ENCODE results near the gene STAT5B. TPM values are rescaled to one million over a fixed set of nuclear protein-coding genes. Genes with fewer than 3 reads are reported as not detected.

The STAT5B gene
- total RNA-seq, 2 donors from 2014 or later, result 35.7 to 51.4 TPM

GRCh38 chr17:42230225-42230624 lies 46.0 kb downstream of the STAT5B start:
- no peak overlapping the region for H3K4me3 Mint-ChIP-seq
- no peak overlapping the region for H3K27ac Mint-ChIP-seq
- no peaks in the 10 kb centered on the region for H3K27me3 ChIP-seq (ENCODE audit: control insufficient read depth, insufficient read depth, low read length, poor library complexity, severe bottlenecking)
- peaks cover 11% of the 10 kb centered on the region for H3K36me3 ChIP-seq (ENCODE audit: control insufficient read depth, insufficient read depth, low read length)
- no peak overlapping the region for H3K27ac ChIP-seq (ENCODE audit: low read depth, low read length)
- no peak overlapping the region for H3K9ac ChIP-seq (ENCODE audit: extremely low read depth, low read length, poor library complexity, severe bottlenecking)
- H3K9me3 ChIP-seq (ENCODE audit: control insufficient read depth, low read length), result no peaks in the 10 kb centered on the region
- H3K27me3 Mint-ChIP-seq (ENCODE audit: insufficient read depth), result no peaks in the 10 kb centered on the region
- TF ChIP-seq CTCF (conservative IDR thresholded peaks at IDR 0.05), result no peak
- WGBS, 2 experiments (ENCODE audit: insufficient coverage in 1 of 2, insufficient read length in 1 of 2), result 97% methylated on average over 4 of the region's 5 CpGs
- H3K36me3 Mint-ChIP-seq (ENCODE audit: low read depth), result peaks cover 3% of the 10 kb centered on the region
- DNase-seq, result no peak
- H3K4me1 Mint-ChIP-seq, result peaks cover 2% of the 10 kb centered on the region
- H3K9me3 Mint-ChIP-seq, result no peaks in the 10 kb centered on the region
- H3K4me3 ChIP-seq (ENCODE audit: low read length), result no peak overlapping the region
- no peaks in the 10 kb centered on the region for H3K4me1 ChIP-seq (ENCODE audit: control insufficient read depth, insufficient read depth, low read length)

- H3K9me3 ChIP-seq (ENCODE audit: control insufficient read depth, low read length), result no peaks in the 10 kb centered on the region
- H3K9ac ChIP-seq (ENCODE audit: extremely low read depth, low read length, poor library complexity, severe bottlenecking), result no peak overlapping the region
- no peak overlapping the region for H3K4me3 ChIP-seq (ENCODE audit: low read length)
- H3K27me3 ChIP-seq (ENCODE audit: control insufficient read depth, insufficient read depth, low read length, poor library complexity, severe bottlenecking), result no peaks in the 10 kb centered on the region
- no peaks in the 10 kb centered on the region for H3K4me1 ChIP-seq (ENCODE audit: control insufficient read depth, insufficient read depth, low read length)
- no peak overlapping the region for H3K27ac ChIP-seq (ENCODE audit: low read depth, low read length)
- DNase-seq, result no peak
- Mint-ChIP-seq H3K36me3 (ENCODE audit: low read depth) (peaks cover 13% of the 10 kb centered on the region), H3K27me3 (ENCODE audit: insufficient read depth) (no peaks in the 10 kb centered on the region), H3K4me3 (no peak overlapping the region), H3K4me1 (no peaks in the 10 kb centered on the region), H3K9me3 (no peaks in the 10 kb centered on the region), H3K27ac (no peak overlapping the region)
- H3K36me3 ChIP-seq (ENCODE audit: control insufficient read depth, insufficient read depth, low read length), result peaks cover 27% of the 10 kb centered on the region
- 93 to 97% methylated on average over 8 to 11 of the region's 11 CpGs for WGBS, 2 experiments (ENCODE audit: insufficient coverage in 1 of 2, insufficient read length in 1 of 2)
- no peak for TF ChIP-seq CTCF (conservative IDR thresholded peaks at IDR 0.05)
These were observed 48.1 kb downstream of the STAT5B start for GRCh38 chr17:42227849-42228700.

- no peak overlapping the region for H3K27ac Mint-ChIP-seq
- peaks cover 30% of the 10 kb centered on the region for H3K36me3 ChIP-seq (ENCODE audit: control insufficient read depth, insufficient read depth, low read length)
- TF ChIP-seq CTCF (conservative IDR thresholded peaks at IDR 0.05), result no peak
- no peak overlapping the region for H3K9ac ChIP-seq (ENCODE audit: extremely low read depth, low read length, poor library complexity, severe bottlenecking)
- no peaks in the 10 kb centered on the region for H3K4me1 Mint-ChIP-seq
- no peaks in the 10 kb centered on the region for H3K27me3 Mint-ChIP-seq (ENCODE audit: insufficient read depth)
- no peaks in the 10 kb centered on the region for H3K27me3 ChIP-seq (ENCODE audit: control insufficient read depth, insufficient read depth, low read length, poor library complexity, severe bottlenecking)
- no peaks in the 10 kb centered on the region for H3K9me3 Mint-ChIP-seq
- H3K36me3 Mint-ChIP-seq (ENCODE audit: low read depth), result peaks cover 14% of the 10 kb centered on the region
- H3K4me3 Mint-ChIP-seq, result no peak overlapping the region
- no peak overlapping the region for H3K4me3 ChIP-seq (ENCODE audit: low read length)
- no peaks in the 10 kb centered on the region for H3K9me3 ChIP-seq (ENCODE audit: control insufficient read depth, low read length)
- 98% methylated on average over 5 of the region's 5 CpGs; no CpG with 5 or more reads in 1 of the 2 experiments for WGBS, 2 experiments (ENCODE audit: insufficient coverage in 1 of 2, insufficient read length in 1 of 2)
- no peak for DNase-seq
- H3K4me1 ChIP-seq (ENCODE audit: control insufficient read depth, insufficient read depth, low read length), result no peaks in the 10 kb centered on the region
- no peak overlapping the region for H3K27ac ChIP-seq (ENCODE audit: low read depth, low read length)
These were observed 50.5 kb downstream of the STAT5B start for GRCh38 chr17:42225646-42226045.

All from endodermal cell (in vitro differentiated cells).